ENCODE results near the gene SHB. TPM values are rescaled to one million over a fixed set of nuclear protein-coding genes. Genes with fewer than 3 reads are reported as not detected.

The SHB gene
- total and polyA plus RNA-seq, 2 experiments from 2014 or later, result 28.2 to 46.9 TPM

DNA sequence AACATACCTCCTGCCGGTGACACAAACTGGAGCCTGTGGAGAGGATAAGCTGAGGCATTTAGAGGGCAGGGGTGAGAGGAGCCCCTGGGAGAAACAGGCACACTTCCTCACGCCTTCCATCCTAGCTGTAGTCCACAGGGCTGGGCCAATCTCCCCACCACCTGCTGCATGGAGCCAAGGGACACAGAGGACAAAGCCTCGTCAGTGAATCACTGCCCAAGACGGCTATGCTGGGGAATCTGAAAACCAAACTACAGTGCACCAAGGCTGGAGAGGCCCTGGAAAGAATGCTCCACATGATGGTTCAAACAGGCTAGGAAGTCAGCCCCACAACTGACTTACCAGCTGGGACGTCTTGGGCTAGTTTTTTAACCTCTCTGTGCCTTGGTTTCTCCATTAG, 57.0 kb downstream of the SHB start:
- DNase-seq (ENCODE audit: low read depth in 1 of 2, low spot score in 1 of 2), result no peak
- H3K9me3 ChIP-seq (ENCODE audit: low read depth), result no peaks in the 10 kb centered on the region
- H3K4me1 ChIP-seq (ENCODE audit: low read depth), result peaks cover 22% of the 10 kb centered on the region

DNA sequence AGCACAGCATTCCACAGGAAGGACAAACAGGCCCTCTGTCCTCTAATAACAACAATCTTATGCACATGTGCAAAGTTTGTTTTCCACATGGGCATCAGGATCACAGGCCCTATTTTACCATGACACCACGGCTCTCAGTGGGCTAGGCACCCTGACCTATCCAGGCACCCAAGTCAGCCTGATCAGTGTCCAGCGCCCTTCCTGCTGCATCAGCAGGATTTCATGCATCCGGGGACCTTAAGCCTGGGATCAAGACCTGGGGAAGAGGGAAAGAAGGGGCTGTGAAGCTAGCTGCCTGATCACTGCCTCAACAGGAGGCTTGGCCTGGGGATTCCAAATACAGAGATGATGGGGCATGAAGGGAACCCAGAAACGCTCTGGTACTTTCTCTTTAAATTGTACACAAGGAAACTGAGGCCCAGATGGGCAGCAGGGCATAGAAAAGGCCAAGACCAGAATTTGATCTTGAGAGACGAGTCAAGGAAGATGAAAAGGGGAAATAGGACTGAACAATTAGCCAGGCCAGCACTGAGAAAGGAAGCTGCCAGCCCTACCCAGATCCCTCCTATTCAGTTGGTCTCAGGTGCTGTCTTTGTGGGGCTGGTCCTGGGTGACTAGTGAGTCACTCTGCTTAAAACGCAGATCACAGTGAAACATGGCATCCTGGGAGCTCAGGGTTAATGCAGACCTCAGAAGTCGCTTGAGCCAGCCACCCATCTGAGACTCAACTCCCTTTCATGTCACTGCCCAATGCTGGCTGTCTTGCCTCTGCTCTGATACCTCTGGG, 57.9 kb downstream of the SHB start:
- no peaks in the 10 kb centered on the region for H3K36me3 ChIP-seq
- no peak for DNase-seq (ENCODE audit: low read depth in 1 of 2, low spot score in 1 of 2)
- H3K27me3 ChIP-seq, result no peaks in the 10 kb centered on the region
- H3K9me3 ChIP-seq (ENCODE audit: low read depth), result no peaks in the 10 kb centered on the region
- no peak overlapping the region for H3K4me3 ChIP-seq
- H3K27ac ChIP-seq, result no peak overlapping the region
- TF ChIP-seq, protein P1, sequence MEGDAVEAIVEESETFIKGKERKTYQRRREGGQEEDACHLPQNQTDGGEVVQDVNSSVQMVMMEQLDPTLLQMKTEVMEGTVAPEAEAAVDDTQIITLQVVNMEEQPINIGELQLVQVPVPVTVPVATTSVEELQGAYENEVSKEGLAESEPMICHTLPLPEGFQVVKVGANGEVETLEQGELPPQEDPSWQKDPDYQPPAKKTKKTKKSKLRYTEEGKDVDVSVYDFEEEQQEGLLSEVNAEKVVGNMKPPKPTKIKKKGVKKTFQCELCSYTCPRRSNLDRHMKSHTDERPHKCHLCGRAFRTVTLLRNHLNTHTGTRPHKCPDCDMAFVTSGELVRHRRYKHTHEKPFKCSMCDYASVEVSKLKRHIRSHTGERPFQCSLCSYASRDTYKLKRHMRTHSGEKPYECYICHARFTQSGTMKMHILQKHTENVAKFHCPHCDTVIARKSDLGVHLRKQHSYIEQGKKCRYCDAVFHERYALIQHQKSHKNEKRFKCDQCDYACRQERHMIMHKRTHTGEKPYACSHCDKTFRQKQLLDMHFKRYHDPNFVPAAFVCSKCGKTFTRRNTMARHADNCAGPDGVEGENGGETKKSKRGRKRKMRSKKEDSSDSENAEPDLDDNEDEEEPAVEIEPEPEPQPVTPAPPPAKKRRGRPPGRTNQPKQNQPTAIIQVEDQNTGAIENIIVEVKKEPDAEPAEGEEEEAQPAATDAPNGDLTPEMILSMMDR (IDR thresholded peaks at IDR 0.05; ENCODE audit: low read depth, low read length), result no peak
- peaks cover 19% of the 10 kb centered on the region for H3K4me1 ChIP-seq (ENCODE audit: low read depth)

More for the DNA sequence above, 57.0 kb downstream of the SHB start:
- H3K4me3 ChIP-seq, result no peak overlapping the region
- H3K27ac ChIP-seq, result no peak overlapping the region
- H3K36me3 ChIP-seq, result no peaks in the 10 kb centered on the region
- no peaks in the 10 kb centered on the region for H3K27me3 ChIP-seq
- TF ChIP-seq, protein P1 (IDR thresholded peaks at IDR 0.05; ENCODE audit: low read depth, low read length), result no peak

DNA sequence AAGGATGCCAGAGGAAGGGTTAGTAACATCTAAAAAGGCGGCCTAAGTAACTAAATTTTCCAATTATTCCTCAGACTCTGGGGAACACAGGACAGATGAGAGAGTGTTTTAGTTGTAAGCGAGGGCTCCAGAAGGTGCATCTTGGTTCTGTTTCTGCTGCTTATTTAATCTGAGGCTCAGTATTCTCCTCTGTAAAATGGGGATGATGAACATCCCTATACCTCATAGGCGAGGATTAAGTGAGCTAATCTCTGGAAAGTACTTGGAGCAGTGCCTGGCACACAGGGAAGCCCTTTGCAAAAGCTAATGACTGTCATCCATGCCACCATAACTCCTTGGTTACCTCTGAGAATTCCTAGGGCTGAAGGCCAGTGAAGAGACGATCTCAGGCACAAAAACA, 59.0 kb downstream of the SHB start:
- H3K36me3 ChIP-seq, result no peaks in the 10 kb centered on the region
- no peaks in the 10 kb centered on the region for H3K9me3 ChIP-seq (ENCODE audit: low read depth)
- DNase-seq (ENCODE audit: low read depth in 1 of 2, low spot score in 1 of 2), result no peak
- no peak overlapping the region for H3K27ac ChIP-seq
- TF ChIP-seq, protein P1 (IDR thresholded peaks at IDR 0.05; ENCODE audit: low read depth, low read length), result no peak
- H3K4me3 ChIP-seq, result no peak overlapping the region
- H3K4me1 ChIP-seq (ENCODE audit: low read depth), result peaks cover 19% of the 10 kb centered on the region
- no peaks in the 10 kb centered on the region for H3K27me3 ChIP-seq

DNA sequence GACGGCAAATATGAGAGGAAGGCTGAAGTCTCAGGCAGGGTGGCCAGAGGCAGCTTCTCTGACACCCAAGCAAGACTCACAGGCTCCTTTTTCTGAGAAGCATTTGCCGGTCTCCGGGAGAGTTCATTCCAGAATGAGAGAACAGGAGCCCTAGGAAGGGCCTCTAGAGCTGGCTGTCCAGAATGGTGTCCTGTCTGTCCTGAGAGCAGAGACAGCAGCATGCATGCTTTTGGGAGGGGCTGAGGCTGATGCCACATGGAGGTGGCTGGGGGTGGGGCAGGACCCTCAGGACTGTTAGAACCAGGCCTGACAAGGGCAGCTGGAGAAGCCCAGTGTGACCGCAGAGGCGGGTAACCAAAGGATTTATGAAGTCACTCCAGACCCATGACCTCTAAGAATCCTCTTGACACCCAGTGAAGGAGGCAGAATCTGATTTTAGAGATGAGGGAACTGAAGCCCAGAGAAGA, 60.0 kb downstream of the SHB start:
- TF ChIP-seq, protein P1 (IDR thresholded peaks at IDR 0.05; ENCODE audit: low read depth, low read length), result no peak
- H3K4me3 ChIP-seq, result no peak overlapping the region
- H3K27me3 ChIP-seq, result no peaks in the 10 kb centered on the region
- no peaks in the 10 kb centered on the region for H3K9me3 ChIP-seq (ENCODE audit: low read depth)
- peaks cover 19% of the 10 kb centered on the region for H3K4me1 ChIP-seq (ENCODE audit: low read depth)
- H3K36me3 ChIP-seq, result no peaks in the 10 kb centered on the region
- no peak for DNase-seq (ENCODE audit: low read depth in 1 of 2, low spot score in 1 of 2)
- H3K27ac ChIP-seq, result peak overlapping the region; percentile 58

DNA sequence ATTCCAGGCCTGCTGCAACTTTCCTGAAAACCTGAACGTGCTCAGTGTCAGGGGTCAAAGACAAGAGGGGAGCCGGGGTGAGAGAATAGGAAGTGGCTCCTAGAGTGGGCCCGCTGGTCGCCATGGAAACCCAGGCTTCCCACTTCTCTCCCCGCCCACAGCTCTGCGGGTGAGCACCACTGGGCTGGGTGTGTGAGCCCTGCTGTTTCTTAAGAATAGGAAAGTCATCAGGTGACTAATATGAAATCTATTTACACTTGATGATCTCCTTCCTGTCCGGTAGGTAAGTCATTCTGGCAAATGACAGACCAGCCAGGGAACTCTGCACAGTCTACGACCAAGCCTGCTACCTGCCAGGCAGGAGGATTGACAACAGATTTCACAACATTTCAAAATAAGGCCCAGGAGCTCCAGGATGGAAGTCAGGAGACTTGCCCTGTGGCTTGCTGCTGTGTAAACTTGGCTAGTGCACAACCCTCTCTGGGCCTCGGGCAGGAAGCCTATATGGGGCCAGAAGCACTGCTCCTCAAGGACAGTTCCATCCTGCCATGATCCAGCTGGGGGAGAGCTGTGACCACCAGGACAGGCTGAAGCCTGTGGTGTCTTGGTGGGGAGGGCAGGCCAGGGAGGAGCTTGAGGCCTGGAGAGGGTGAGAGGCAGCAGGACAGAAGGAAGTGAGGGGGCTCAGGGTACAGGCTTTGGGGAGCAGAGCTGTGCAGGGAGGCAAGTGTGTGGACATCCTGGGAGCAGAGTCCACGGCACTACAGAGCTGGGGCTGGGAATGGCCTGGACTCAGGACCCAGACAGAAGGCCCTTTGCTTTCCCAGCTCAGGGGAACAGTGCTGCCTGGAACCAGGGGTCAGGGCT, 60.6 kb downstream of the SHB start:
- no peaks in the 10 kb centered on the region for H3K36me3 ChIP-seq
- peaks cover 19% of the 10 kb centered on the region for H3K4me1 ChIP-seq (ENCODE audit: low read depth)
- no peaks in the 10 kb centered on the region for H3K9me3 ChIP-seq (ENCODE audit: low read depth)
- H3K4me3 ChIP-seq, result no peak overlapping the region
- TF ChIP-seq, protein P1 (IDR thresholded peaks at IDR 0.05; ENCODE audit: low read depth, low read length), result no peak
- H3K27ac ChIP-seq, result peak overlapping the region; percentile 58
- DNase-seq (ENCODE audit: low read depth in 1 of 2, low spot score in 1 of 2), result peak in 1 of 2 donors; percentile 82
- no peaks in the 10 kb centered on the region for H3K27me3 ChIP-seq

Measured in cardiac muscle cell (in vitro differentiated cells and primary cell).